Cardiac muscle cell (in vitro differentiated cells and primary cell): Measurements from ENCODE around the gene DOK5. TPM values are rescaled to one million over a fixed set of nuclear protein-coding genes. Genes with fewer than 3 reads are reported as not detected.

Experiments
- DNase-seq, 2 donors: peaks; one replicate each; pipeline versions ENCODE4 v3.0.0 to v3.0.0-alpha.2; 2010 to 2017; ENCODE audit warnings: low read depth in 1 of 2, low spot score in 1 of 2
- H3K27ac ChIP-seq: fragments of 200-600 bp; sonication (generic); 2 replicates; pipeline ENCODE4 v1.5.1; 2016
- H3K27me3 ChIP-seq: fragments of 200-600 bp; sonication (generic); 2 replicates; pipeline ENCODE4 v1.6.0; 2016; ENCODE audit warnings: control low read depth
- H3K36me3 ChIP-seq: fragments of 200-600 bp; sonication (generic); 2 replicates; pipeline ENCODE4 v1.5.1; 2016; ENCODE audit warnings: control low read depth
- H3K4me1 ChIP-seq: fragments of 200-600 bp; sonication (generic); 2 replicates; pipeline ENCODE4 v1.8.1; 2017; ENCODE audit warnings: low read depth, mild to moderate bottlenecking, mixed run types
- H3K4me3 ChIP-seq: fragments of 200-600 bp; sonication (generic); 2 replicates; pipeline ENCODE4 v1.5.1; 2016; ENCODE audit warnings: mild to moderate bottlenecking
- H3K9me3 ChIP-seq: fragments of 200-600 bp; sonication (generic); 2 replicates; pipeline ENCODE4 v1.5.1; 2017; ENCODE audit warnings: low read depth, mild to moderate bottlenecking, control low read depth
- CTCF ChIP-seq: IDR thresholded peaks from 2 replicates; pipeline ENCODE4 v1.5.1; 2012; ENCODE audit warnings: low read depth, mild to moderate bottlenecking, low read length
- polyA plus RNA-seq: library from polyadenylated mRNA; unstranded; fragments of >200 nt; fragmentation: Nextera tagmentation; extraction: Ambion mirVana; gene quantifications from 2 replicates; pipeline ENCODE4 v1.2.1, GENCODE V29; 2016
- total RNA-seq: library from RNA; depleted of rRNA; stranded (reverse); fragments of >200 nt; gene quantifications from 2 replicates; pipeline ENCODE4 v1.2.3, GENCODE V29; 2016

The DOK5 gene
- total and polyA plus RNA-seq, 2 experiments from 2014 or later: 1.4 to 1.6 TPM

- Histone ChIP-seq H3K27ac (no peak overlapping the region), H3K9me3 (no peaks in the 10 kb centered on the region), H3K4me1 (no peaks in the 10 kb centered on the region), H3K36me3 (no peaks in the 10 kb centered on the region), H3K27me3 (no peaks in the 10 kb centered on the region), H3K4me3 (no peak overlapping the region)
- TF ChIP-seq CTCF: no peak
- no peak for DNase-seq
Measured at GRCh38 chr20:54611708-54612412, 136.5 kb downstream of the DOK5 start.

DNA sequence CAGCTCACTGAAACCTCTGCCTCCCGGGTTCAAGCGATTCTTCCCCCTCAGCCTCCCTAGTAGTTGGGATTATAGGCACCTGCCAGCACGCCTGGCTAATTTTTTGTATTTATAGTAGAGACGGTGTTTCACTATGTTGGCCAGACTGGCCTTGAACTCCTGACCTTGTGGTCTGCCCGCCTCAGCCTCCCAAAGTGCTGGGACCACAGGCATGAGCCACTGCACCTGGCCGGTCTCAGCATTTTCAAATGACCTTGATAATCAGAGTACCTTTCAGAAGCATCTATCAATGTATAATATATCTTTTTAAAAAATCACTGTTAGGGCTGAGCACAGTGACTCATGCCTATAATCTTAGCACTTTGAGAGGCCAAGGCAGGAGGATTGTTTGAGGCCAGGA lies 143.0 kb downstream of the DOK5 start:
- DNase-seq: no peak
- Histone ChIP-seq H3K27me3 (no peaks in the 10 kb centered on the region), H3K9me3 (no peaks in the 10 kb centered on the region), H3K4me3 (no peak overlapping the region), H3K36me3 (no peaks in the 10 kb centered on the region), H3K4me1 (peaks cover 11% of the 10 kb centered on the region), H3K27ac (no peak overlapping the region)
- TF ChIP-seq CTCF: no peak

DNA sequence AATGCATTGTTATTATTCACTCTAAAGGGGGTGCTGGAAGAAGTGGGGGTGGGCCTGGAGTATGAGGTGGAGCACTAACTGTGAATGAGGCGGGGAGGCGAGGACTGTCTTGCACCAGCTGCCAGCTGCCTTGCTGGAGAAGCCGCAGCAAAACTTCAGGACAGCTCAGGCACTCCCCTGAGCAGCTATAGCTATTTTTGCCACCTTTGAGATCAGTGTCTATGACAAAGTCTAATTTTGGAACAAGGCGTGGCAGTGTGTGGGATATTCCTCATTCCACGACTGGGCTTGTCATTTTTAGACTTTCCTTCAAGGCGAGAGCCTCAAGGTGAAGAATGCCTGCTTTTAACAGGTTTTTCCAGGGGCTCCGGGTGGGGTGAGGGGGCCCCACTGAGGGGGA lies 143.8 kb downstream of the DOK5 start:
- no peak for TF ChIP-seq CTCF
- peak in 1 of 2 donors; percentile 41 for DNase-seq
- Histone ChIP-seq H3K4me1 (peaks cover 11% of the 10 kb centered on the region), H3K36me3 (no peaks in the 10 kb centered on the region), H3K27ac (peak overlapping the region; percentile 52), H3K4me3 (no peak overlapping the region), H3K9me3 (no peaks in the 10 kb centered on the region), H3K27me3 (no peaks in the 10 kb centered on the region)

GRCh38 chr20:54619682-54620081 lies 144.3 kb downstream of the DOK5 start:
- Histone ChIP-seq H3K27me3 (no peaks in the 10 kb centered on the region), H3K9me3 (no peaks in the 10 kb centered on the region), H3K36me3 (no peaks in the 10 kb centered on the region), H3K27ac (peak overlapping the region; percentile 52), H3K4me1 (peaks cover 11% of the 10 kb centered on the region), H3K4me3 (no peak overlapping the region)
- TF ChIP-seq CTCF: no peak
- DNase-seq: no peak

DNA sequence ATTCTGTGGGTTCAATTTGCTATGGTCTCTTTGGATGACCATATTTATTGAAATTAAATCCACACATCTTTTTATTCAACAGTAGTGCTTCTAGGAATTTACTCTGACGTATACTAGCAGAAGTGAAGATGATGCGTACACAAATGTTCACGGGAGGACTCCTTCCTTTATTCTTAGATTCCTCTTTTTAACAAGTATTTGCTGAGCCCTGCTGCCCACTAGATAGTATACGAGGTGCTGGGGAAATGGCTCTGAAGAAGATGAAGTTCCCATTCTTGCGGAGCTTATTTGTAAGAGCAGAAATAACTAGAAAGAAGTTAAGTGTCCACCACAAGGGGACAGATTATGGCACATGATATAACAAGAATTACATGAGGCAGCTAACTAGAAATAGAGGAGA lies 145.2 kb downstream of the DOK5 start:
- DNase-seq: no peak
- no peak overlapping the region for H3K27ac ChIP-seq
- no peak for TF ChIP-seq CTCF
- H3K27me3 ChIP-seq: no peaks in the 10 kb centered on the region
- H3K36me3 ChIP-seq: no peaks in the 10 kb centered on the region
- H3K4me3 ChIP-seq: no peak overlapping the region
- H3K9me3 ChIP-seq: no peaks in the 10 kb centered on the region
- H3K4me1 ChIP-seq: peaks cover 11% of the 10 kb centered on the region
